SK-N-SH treated with all-trans-retinoic acid at 6 μM for 48 hours (cell line): Measurements from ENCODE around the gene CFAP157.

ENCODE experiments used
- ATAC-seq: fragments of 200-7000 bp; cut with Tn5 transposase; 3 replicates; pipeline ENCODE4 v1.9.1; 2020; ENCODE audit warnings: mild to moderate bottlenecking, moderate library complexity
- ARNTL ChIP-seq: fragments of 450-650 bp; formaldehyde crosslinking; IDR thresholded peaks from 2 replicates; pipeline ENCODE4 v1.5.0; 2020; ENCODE audit warnings: low read depth, mild to moderate bottlenecking, moderate library complexity, borderline replicate concordance
- BACH2 ChIP-seq: fragments of 250-450 bp; sonication (Bioruptor Pico); IDR thresholded peaks from 2 replicates; pipeline ENCODE4 v1.9.0; 2021; ENCODE audit warnings: mild to moderate bottlenecking, borderline replicate concordance
- CSDC2 ChIP-seq: fragments of 250-450 bp; sonication (Bioruptor Pico); IDR thresholded peaks from 2 replicates; pipeline ENCODE4 v1.5.0; 2020; ENCODE audit warnings: mild to moderate bottlenecking, moderate library complexity
- CSRNP3 ChIP-seq: fragments of 250-450 bp; sonication (Bioruptor Pico); IDR thresholded peaks from 2 replicates; pipeline ENCODE4 v1.5.1; 2021; ENCODE audit warnings: mild to moderate bottlenecking, moderate library complexity
- ESRRG ChIP-seq: fragments of 250-450 bp; sonication (Bioruptor Pico); IDR thresholded peaks from 2 replicates; pipeline ENCODE4 v1.6.1; 2021; ENCODE audit warnings: mild to moderate bottlenecking
- GLIS3 ChIP-seq: fragments of 250-450 bp; sonication (Bioruptor Pico); IDR thresholded peaks from 2 replicates; pipeline ENCODE4 v1.5.0; 2020; ENCODE audit warnings: mild to moderate bottlenecking, moderate library complexity
- OSR1 ChIP-seq: fragments of 250-450 bp; sonication (Bioruptor Pico); IDR thresholded peaks from 2 replicates; pipeline ENCODE4 v1.8.0; 2022; ENCODE audit warnings: moderate library complexity, mild to moderate bottlenecking, inconsistent platforms
- POU6F1 ChIP-seq: fragments of 250-450 bp; sonication (Bioruptor Pico); IDR thresholded peaks from 2 replicates; pipeline ENCODE4 v1.8.0; 2021; ENCODE audit warnings: low read depth, mild to moderate bottlenecking, moderate library complexity, borderline replicate concordance
- RARB ChIP-seq: fragments of 250-450 bp; sonication (Bioruptor Pico); IDR thresholded peaks from 2 replicates; pipeline ENCODE4 v1.8.0; 2021; ENCODE audit warnings: mild to moderate bottlenecking, moderate library complexity
- SNAI2 ChIP-seq: fragments of 250-450 bp; sonication (Bioruptor Pico); IDR thresholded peaks from 2 replicates; pipeline ENCODE4 v1.5.0; 2020; ENCODE audit warnings: mild to moderate bottlenecking, moderate library complexity
- TOX ChIP-seq: fragments of 250-450 bp; sonication (Bioruptor Pico); IDR thresholded peaks from 2 replicates; pipeline ENCODE4 v1.8.0; 2021; ENCODE audit warnings: mild to moderate bottlenecking, moderate library complexity, borderline replicate concordance
- ZC3H10 ChIP-seq: fragments of 250-450 bp; sonication (Bioruptor Pico); IDR thresholded peaks from 2 replicates; pipeline ENCODE4 v1.5.1; 2021; ENCODE audit warnings: mild to moderate bottlenecking, moderate library complexity
- ZFP3 ChIP-seq: fragments of 250-450 bp; sonication (Bioruptor Pico); IDR thresholded peaks from 2 replicates; pipeline ENCODE4 v1.5.0; 2020; ENCODE audit warnings: mild to moderate bottlenecking, moderate library complexity
- ZFP30 ChIP-seq: fragments of 450-650 bp; formaldehyde crosslinking; IDR thresholded peaks from 2 replicates; pipeline ENCODE4 v1.5.0; 2022; ENCODE audit warnings: mild to moderate bottlenecking, moderate library complexity
- ZNF565 ChIP-seq: fragments of 450-650 bp; formaldehyde crosslinking; conservative IDR thresholded peaks from 2 replicates; pipeline ENCODE4 v1.5.0; 2020; ENCODE audit warnings: low read depth, mild to moderate bottlenecking, moderate library complexity
- ZNF70 ChIP-seq: fragments of 450-650 bp; formaldehyde crosslinking; IDR thresholded peaks from 2 replicates; pipeline ENCODE4 v1.5.0; 2020; ENCODE audit warnings: mild to moderate bottlenecking, moderate library complexity
- ZNF8 ChIP-seq: fragments of 450-650 bp; formaldehyde crosslinking; IDR thresholded peaks from 2 replicates; pipeline ENCODE4 v1.5.0; 2020; ENCODE audit warnings: mild to moderate bottlenecking, moderate library complexity
- TF ChIP-seq, protein P1 (sequence below): fragments of 250-450 bp; sonication (Bioruptor Pico); IDR thresholded peaks from 2 replicates; pipeline ENCODE4 v1.5.0; 2020; ENCODE audit warnings: mild to moderate bottlenecking, moderate library complexity
- TF ChIP-seq, protein P2 (sequence below): fragments of 250-450 bp; sonication (Bioruptor Pico); IDR thresholded peaks from 2 replicates; pipeline ENCODE4 v1.5.1; 2020; ENCODE audit warnings: low read depth, mild to moderate bottlenecking, moderate library complexity

Gene CFAP157

GRCh38 chr9:127758843-127759242 is 52.1 kb downstream of the CFAP157 start:
- TF ChIP-seq CSRNP3 (CRISPR knock-in tag) (no peak), CSDC2 (CRISPR knock-in tag) (no peak), ZNF8 (CRISPR knock-in tag) (no peak), OSR1 (CRISPR knock-in tag) (no peak), ZNF70 (CRISPR knock-in tag) (no peak), POU6F1 (CRISPR knock-in tag) (no peak), TOX (CRISPR knock-in tag) (no peak), ZFP3 (CRISPR knock-in tag) (no peak), ZC3H10 (CRISPR knock-in tag) (no peak)
- TF ChIP-seq, protein P1, sequence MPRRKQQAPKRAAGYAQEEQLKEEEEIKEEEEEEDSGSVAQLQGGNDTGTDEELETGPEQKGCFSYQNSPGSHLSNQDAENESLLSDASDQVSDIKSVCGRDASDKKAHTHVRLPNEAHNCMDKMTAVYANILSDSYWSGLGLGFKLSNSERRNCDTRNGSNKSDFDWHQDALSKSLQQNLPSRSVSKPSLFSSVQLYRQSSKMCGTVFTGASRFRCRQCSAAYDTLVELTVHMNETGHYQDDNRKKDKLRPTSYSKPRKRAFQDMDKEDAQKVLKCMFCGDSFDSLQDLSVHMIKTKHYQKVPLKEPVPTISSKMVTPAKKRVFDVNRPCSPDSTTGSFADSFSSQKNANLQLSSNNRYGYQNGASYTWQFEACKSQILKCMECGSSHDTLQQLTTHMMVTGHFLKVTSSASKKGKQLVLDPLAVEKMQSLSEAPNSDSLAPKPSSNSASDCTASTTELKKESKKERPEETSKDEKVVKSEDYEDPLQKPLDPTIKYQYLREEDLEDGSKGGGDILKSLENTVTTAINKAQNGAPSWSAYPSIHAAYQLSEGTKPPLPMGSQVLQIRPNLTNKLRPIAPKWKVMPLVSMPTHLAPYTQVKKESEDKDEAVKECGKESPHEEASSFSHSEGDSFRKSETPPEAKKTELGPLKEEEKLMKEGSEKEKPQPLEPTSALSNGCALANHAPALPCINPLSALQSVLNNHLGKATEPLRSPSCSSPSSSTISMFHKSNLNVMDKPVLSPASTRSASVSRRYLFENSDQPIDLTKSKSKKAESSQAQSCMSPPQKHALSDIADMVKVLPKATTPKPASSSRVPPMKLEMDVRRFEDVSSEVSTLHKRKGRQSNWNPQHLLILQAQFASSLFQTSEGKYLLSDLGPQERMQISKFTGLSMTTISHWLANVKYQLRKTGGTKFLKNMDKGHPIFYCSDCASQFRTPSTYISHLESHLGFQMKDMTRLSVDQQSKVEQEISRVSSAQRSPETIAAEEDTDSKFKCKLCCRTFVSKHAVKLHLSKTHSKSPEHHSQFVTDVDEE (CRISPR knock-in tag), result no peak
- no peak for ATAC-seq

DNA sequence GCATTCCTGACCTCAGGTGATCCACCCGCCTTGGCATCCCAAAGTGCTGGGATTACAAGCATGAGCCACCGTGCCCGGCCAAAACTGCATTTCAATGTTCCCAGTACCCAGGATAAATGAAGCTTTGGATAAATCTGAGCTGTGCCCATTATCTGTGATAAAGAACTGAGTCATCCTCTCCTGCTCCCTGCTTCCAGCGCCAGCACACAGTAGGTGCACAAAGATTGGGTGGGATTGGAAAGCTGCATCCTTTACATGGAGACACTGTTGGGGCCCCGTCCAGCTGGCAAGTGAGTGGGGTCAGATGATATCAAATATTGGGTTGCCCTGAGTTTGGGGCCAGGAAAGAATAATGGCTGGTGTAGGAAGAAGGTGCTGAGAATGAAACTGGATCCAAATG is 54.3 kb downstream of the CFAP157 start:
- no peak for ATAC-seq
- no peak for TF ChIP-seq ESRRG (CRISPR knock-in tag)
- TF ChIP-seq ARNTL, result no peak
- TF ChIP-seq, protein P2, sequence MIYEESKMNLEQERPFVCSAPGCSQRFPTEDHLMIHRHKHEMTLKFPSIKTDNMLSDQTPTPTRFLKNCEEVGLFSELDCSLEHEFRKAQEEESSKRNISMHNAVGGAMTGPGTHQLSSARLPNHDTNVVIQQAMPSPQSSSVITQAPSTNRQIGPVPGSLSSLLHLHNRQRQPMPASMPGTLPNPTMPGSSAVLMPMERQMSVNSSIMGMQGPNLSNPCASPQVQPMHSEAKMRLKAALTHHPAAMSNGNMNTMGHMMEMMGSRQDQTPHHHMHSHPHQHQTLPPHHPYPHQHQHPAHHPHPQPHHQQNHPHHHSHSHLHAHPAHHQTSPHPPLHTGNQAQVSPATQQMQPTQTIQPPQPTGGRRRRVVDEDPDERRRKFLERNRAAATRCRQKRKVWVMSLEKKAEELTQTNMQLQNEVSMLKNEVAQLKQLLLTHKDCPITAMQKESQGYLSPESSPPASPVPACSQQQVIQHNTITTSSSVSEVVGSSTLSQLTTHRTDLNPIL (CRISPR knock-in tag), result no peak
- TF ChIP-seq BACH2 (CRISPR knock-in tag), result no peak
- TF ChIP-seq CSDC2 (CRISPR knock-in tag), result no peak
- TF ChIP-seq ZC3H10 (CRISPR knock-in tag), result no peak
- TF ChIP-seq GLIS3 (CRISPR knock-in tag), result no peak
- no peak for TF ChIP-seq ZFP3 (CRISPR knock-in tag)
- TF ChIP-seq RARB, result no peak
- no peak for TF ChIP-seq ZNF8 (CRISPR knock-in tag)
- no peak for TF ChIP-seq ZNF70 (CRISPR knock-in tag)
- TF ChIP-seq ZFP30, result no peak
- no peak for TF ChIP-seq SNAI2 (CRISPR knock-in tag)
- TF ChIP-seq CSRNP3 (CRISPR knock-in tag), result no peak
- TF ChIP-seq, protein P1 (CRISPR knock-in tag), result no peak
- no peak for TF ChIP-seq ZNF565 (CRISPR knock-in tag)
